HEK293 (cell line): ENCODE data around the gene PPIE.
A peak's percentile ranks its signal among the peaks of the same experiment; 100 is the strongest.

ENCODE experiments used
- CTCF ChIP-seq: fragments of 450-650 bp; formaldehyde crosslinking; IDR thresholded peaks from 2 replicates; pipeline ENCODE4 v1.5.1; 2016; ENCODE audit warnings: missing biosample characterization, missing genetic modification characterization
- GLIS2 ChIP-seq: fragments of 450-650 bp; formaldehyde crosslinking; IDR thresholded peaks from 2 replicates; pipeline ENCODE4 v1.5.1; 2016; ENCODE audit warnings: missing biosample characterization, missing genetic modification characterization
- HIC1 ChIP-seq: fragments of 450-650 bp; formaldehyde crosslinking; IDR thresholded peaks from 2 replicates; pipeline ENCODE4 v1.5.1; 2016; ENCODE audit warnings: missing biosample characterization, missing genetic modification characterization
- KLF17 ChIP-seq: fragments of 450-650 bp; formaldehyde crosslinking; IDR thresholded peaks from 2 replicates; pipeline ENCODE4 v1.5.1; 2016; ENCODE audit warnings: missing biosample characterization, missing genetic modification characterization
- RBAK ChIP-seq: fragments of 450-650 bp; formaldehyde crosslinking; IDR thresholded peaks from 2 replicates; pipeline ENCODE4 v1.5.1; 2016; ENCODE audit warnings: missing biosample characterization, missing genetic modification characterization
- SCRT1 ChIP-seq: fragments of 450-650 bp; formaldehyde crosslinking; IDR thresholded peaks from 2 replicates; pipeline ENCODE4 v1.5.1; 2016; ENCODE audit warnings: missing biosample characterization, missing genetic modification characterization, borderline replicate concordance
- TCF7L2 ChIP-seq: IDR thresholded peaks from 2 replicates; pipeline ENCODE4 v1.6.1; 2011; ENCODE audit warnings: low read depth, mild to moderate bottlenecking, inconsistent platforms, low read length, moderate library complexity, borderline replicate concordance
- ZFP69B ChIP-seq: fragments of 450-650 bp; formaldehyde crosslinking; IDR thresholded peaks from 2 replicates; pipeline ENCODE4 v1.5.1; 2016; ENCODE audit warnings: missing biosample characterization, missing genetic modification characterization
- ZNF10 ChIP-seq: fragments of 450-650 bp; formaldehyde crosslinking; IDR thresholded peaks from 2 replicates; pipeline ENCODE4 v1.5.1; 2017; ENCODE audit warnings: missing biosample characterization, missing genetic modification characterization
- ZNF121 ChIP-seq: fragments of 450-650 bp; formaldehyde crosslinking; IDR thresholded peaks from 2 replicates; pipeline ENCODE4 v1.5.1; 2016; ENCODE audit warnings: missing biosample characterization, missing genetic modification characterization
- ZNF239 ChIP-seq: fragments of 450-650 bp; formaldehyde crosslinking; IDR thresholded peaks from 2 replicates; pipeline ENCODE4 v1.5.1; 2016; ENCODE audit warnings: missing biosample characterization, missing genetic modification characterization
- ZNF26 ChIP-seq: fragments of 450-650 bp; formaldehyde crosslinking; IDR thresholded peaks from 2 replicates; pipeline ENCODE4 v1.5.1; 2016; ENCODE audit warnings: missing biosample characterization, missing genetic modification characterization
- ZNF274 ChIP-seq, 2 experiments: fragments of 200-500 bp in 1 of 2; fragments of 450-650 bp in 1 of 2; sonication (Bioruptor generic) in 1 of 2; formaldehyde crosslinking in 1 of 2; IDR thresholded peaks; 2 replicates each; pipeline versions ENCODE4 v1.5.1 to v1.6.1; 2014 to 2016; ENCODE audit warnings: borderline replicate concordance in 1 of 2, inconsistent platforms in 1 of 2, low read length in 1 of 2, missing biosample characterization in 1 of 2, missing genetic modification characterization in 1 of 2
- ZNF280C ChIP-seq: fragments of 450-650 bp; formaldehyde crosslinking; IDR thresholded peaks from 2 replicates; pipeline ENCODE4 v1.5.1; 2016; ENCODE audit warnings: missing biosample characterization, missing genetic modification characterization
- ZNF350 ChIP-seq: fragments of 450-650 bp; formaldehyde crosslinking; IDR thresholded peaks from 2 replicates; pipeline ENCODE4 v1.5.0; 2017; ENCODE audit warnings: missing biosample characterization, mild to moderate bottlenecking, missing genetic modification characterization
- ZNF404 ChIP-seq: fragments of 450-650 bp; formaldehyde crosslinking; IDR thresholded peaks from 2 replicates; pipeline ENCODE4 v1.5.1; 2017; ENCODE audit warnings: missing biosample characterization, missing genetic modification characterization
- ZNF513 ChIP-seq: fragments of 450-650 bp; IDR thresholded peaks from 2 replicates; pipeline ENCODE4 v1.5.1; 2018; ENCODE audit warnings: missing biosample characterization, missing genetic modification characterization
- ZNF555 ChIP-seq: fragments of 450-650 bp; formaldehyde crosslinking; conservative IDR thresholded peaks from 2 replicates; pipeline ENCODE4 v1.5.1; 2017; ENCODE audit warnings: missing biosample characterization, mild to moderate bottlenecking, missing genetic modification characterization, inconsistent platforms
- ZNF621 ChIP-seq: fragments of 450-650 bp; formaldehyde crosslinking; IDR thresholded peaks from 2 replicates; pipeline ENCODE4 v1.5.1; 2017; ENCODE audit warnings: missing biosample characterization, missing genetic modification characterization
- ZNF629 ChIP-seq: fragments of 450-650 bp; formaldehyde crosslinking; IDR thresholded peaks from 2 replicates; pipeline ENCODE4 v1.5.1; 2017; ENCODE audit warnings: missing biosample characterization, missing genetic modification characterization
- ZNF660 ChIP-seq: fragments of 450-650 bp; IDR thresholded peaks from 2 replicates; pipeline ENCODE4 v1.5.1; 2018; ENCODE audit warnings: missing biosample characterization, mild to moderate bottlenecking, missing genetic modification characterization
- ZNF768 ChIP-seq: fragments of 450-650 bp; formaldehyde crosslinking; IDR thresholded peaks from 2 replicates; pipeline ENCODE4 v1.5.1; 2018; ENCODE audit warnings: missing biosample characterization, mild to moderate bottlenecking, missing genetic modification characterization
- ZNF777 ChIP-seq: fragments of 450-650 bp; formaldehyde crosslinking; IDR thresholded peaks from 2 replicates; pipeline ENCODE4 v1.5.1; 2017; ENCODE audit warnings: missing biosample characterization, missing genetic modification characterization, borderline replicate concordance
- ZNF791 ChIP-seq: fragments of 450-650 bp; formaldehyde crosslinking; IDR thresholded peaks from 2 replicates; pipeline ENCODE4 v1.5.1; 2016; ENCODE audit warnings: missing biosample characterization, missing genetic modification characterization
- ZSCAN5A ChIP-seq: fragments of 450-650 bp; formaldehyde crosslinking; IDR thresholded peaks from 2 replicates; pipeline ENCODE4 v1.5.1; 2016; ENCODE audit warnings: missing biosample characterization, missing genetic modification characterization

The PPIE gene

GRCh38 chr1:39799770-39800470 lies 61.2 kb downstream of the PPIE start (continued):
- TF ChIP-seq CTCF (tag by site-specific recombination) (peak; percentile 73), ZNF404 (tag by site-specific recombination) (no peak), SCRT1 (tag by site-specific recombination) (no peak), ZFP69B (tag by site-specific recombination) (no peak), ZNF274 (IDR thresholded peaks at IDR 0.05; ENCODE audit: low read length) (no peak), ZNF274 (tag by site-specific recombination; IDR thresholded peaks at IDR 0.05; ENCODE audit: borderline replicate concordance) (no peak), ZSCAN5A (tag by site-specific recombination) (no peak), HIC1 (tag by site-specific recombination) (peak; percentile 99), KLF17 (peak; percentile 71; the same call in 1 of the 2 replicates), ZNF10 (tag by site-specific recombination) (no peak), ZNF121 (tag by site-specific recombination) (no peak), ZNF629 (tag by site-specific recombination) (peak; percentile 91), TCF7L2 (no peak), ZNF26 (tag by site-specific recombination) (no peak), ZNF280C (tag by site-specific recombination) (no peak), ZNF555 (tag by site-specific recombination) (no peak), RBAK (tag by site-specific recombination) (no peak), ZNF239 (no peak), GLIS2 (tag by site-specific recombination) (no peak; the same call in 1 of the 2 replicates), ZNF621 (tag by site-specific recombination) (no peak), ZNF768 (peak; percentile 39; the same call in 1 of the 2 replicates), ZNF660 (tag by site-specific recombination) (peak; percentile 75; the same call in 1 of the 2 replicates), ZNF777 (tag by site-specific recombination) (no peak), ZNF350 (tag by site-specific recombination) (no peak), ZNF791 (no peak), ZNF513 (tag by site-specific recombination) (no peak)
